Right lobe of liver (tissue), 4 donors: Measurements from ENCODE around the gene MBOAT1.

Source experiments
- POLR2A ChIP-seq: fragments of 450-650 bp; IDR thresholded peaks from one replicate; pipeline ENCODE4 v1.6.1; 2017; ENCODE audit warnings: antibody characterized with exemption, mild to moderate bottlenecking
- TF ChIP-seq, protein P1 (sequence below), 4 donors: fragments of 200-600 bp in 3 of 4; fragments of 450-650 bp in 1 of 4; IDR thresholded peaks; one replicate each; pipeline versions ENCODE4 v1.5.1 to v1.8.0; 2016 to 2022; ENCODE audit warnings: antibody characterized with exemption in 4 of 4, mild to moderate bottlenecking in 2 of 4
- donor health status: DM: no; HTN: no; CAD: no.
- donor health status: DM: no; HTN: no; CAD: no.
- donor health status: DM: no; HTN: yes; CAD: no.

- TF ChIP-seq, protein P1, sequence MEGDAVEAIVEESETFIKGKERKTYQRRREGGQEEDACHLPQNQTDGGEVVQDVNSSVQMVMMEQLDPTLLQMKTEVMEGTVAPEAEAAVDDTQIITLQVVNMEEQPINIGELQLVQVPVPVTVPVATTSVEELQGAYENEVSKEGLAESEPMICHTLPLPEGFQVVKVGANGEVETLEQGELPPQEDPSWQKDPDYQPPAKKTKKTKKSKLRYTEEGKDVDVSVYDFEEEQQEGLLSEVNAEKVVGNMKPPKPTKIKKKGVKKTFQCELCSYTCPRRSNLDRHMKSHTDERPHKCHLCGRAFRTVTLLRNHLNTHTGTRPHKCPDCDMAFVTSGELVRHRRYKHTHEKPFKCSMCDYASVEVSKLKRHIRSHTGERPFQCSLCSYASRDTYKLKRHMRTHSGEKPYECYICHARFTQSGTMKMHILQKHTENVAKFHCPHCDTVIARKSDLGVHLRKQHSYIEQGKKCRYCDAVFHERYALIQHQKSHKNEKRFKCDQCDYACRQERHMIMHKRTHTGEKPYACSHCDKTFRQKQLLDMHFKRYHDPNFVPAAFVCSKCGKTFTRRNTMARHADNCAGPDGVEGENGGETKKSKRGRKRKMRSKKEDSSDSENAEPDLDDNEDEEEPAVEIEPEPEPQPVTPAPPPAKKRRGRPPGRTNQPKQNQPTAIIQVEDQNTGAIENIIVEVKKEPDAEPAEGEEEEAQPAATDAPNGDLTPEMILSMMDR (IDR thresholded peaks at IDR 0.05): no peak
- no peak for TF ChIP-seq POLR2A
Observed at GRCh38 chr6:20233007-20233730, 20.9 kb upstream of the MBOAT1 start.
